Left lung (tissue), 10 donors: Measurements from ENCODE around the gene CFAP210. TPM values are rescaled to one million over a fixed set of nuclear protein-coding genes. Genes with fewer than 3 reads are reported as not detected.
A peak's percentile ranks its signal among the peaks of the same experiment; 100 is the strongest.

Experiments used
- ATAC-seq: fragments of 200-7000 bp; cut with Tn5 transposase; one replicate; pipeline ENCODE4 v1.9.1; 2020; ENCODE audit warnings: moderate library complexity
- DNase-seq, 4 donors: peaks; one replicate each; pipeline ENCODE4 v3.0.0-alpha.2; 2013 to 2020
- H3K27ac ChIP-seq, 2 donors: fragments of 200-600 bp; sonication (generic) in 1 of 2; one replicate each; pipeline versions ENCODE4 v1.5.0 to v1.8.0; 2020 to 2021
- H3K27me3 ChIP-seq, 2 donors: fragments of 200-600 bp; sonication (generic) in 1 of 2; one replicate each; pipeline versions ENCODE4 v1.5.0 to v1.8.0; 2020 to 2021
- H3K36me3 ChIP-seq, 2 donors: fragments of 200-600 bp; sonication (generic) in 1 of 2; one replicate each; pipeline versions ENCODE4 v1.5.0 to v1.8.0; 2020 to 2021
- H3K4me1 ChIP-seq, 2 donors: fragments of 200-600 bp; one replicate each; pipeline ENCODE4 v1.8.0; 2021
- H3K4me3 ChIP-seq, 2 donors: fragments of 200-600 bp; sonication (generic) in 1 of 2; one replicate each; pipeline versions ENCODE4 v1.5.0 to v1.8.0; 2020 to 2021; ENCODE audit warnings: mild to moderate bottlenecking in 1 of 2
- H3K9me3 ChIP-seq, 2 donors: fragments of 200-600 bp; sonication (generic) in 1 of 2; one replicate each; pipeline versions ENCODE4 v1.5.0 to v1.8.0; 2020 to 2021
- intact Hi-C, 2 donors: fragments of 100-400 bp; cut with DNase I; formaldehyde crosslinking; loops; one replicate each; pipeline versions ENCODE4 v1.11.2 to v1.14.2; 2022
- polyA plus RNA-seq, 6 donors: library from polyadenylated mRNA; unstranded; fragments of 120-200 nt; gene quantifications; one replicate each; pipeline ENCODE4 v1.2.1, GENCODE V29; 2013; ENCODE audit not compliant: insufficient read length in 6 of 6
- total RNA-seq, 2 donors: library from RNA; stranded (reverse); fragmentation: NEBNext Ultra II Directional; extraction: Animal tissue kit (Norgen Biotek cat#: 25700); gene quantifications; one replicate each; pipeline ENCODE4 v1.2.1, GENCODE V29; 2021
- TF ChIP-seq, protein P1 (sequence below), 2 donors: fragments of 200-600 bp; sonication (generic) in 1 of 2; IDR thresholded peaks; one replicate each; pipeline versions ENCODE4 v1.5.0 to v1.8.0; 2021; ENCODE audit warnings: antibody characterized with exemption in 2 of 2
- donor health status: DM: no; HTN: yes; CAD: no.
- donor health status: DM: no; HTN: no; CAD: no.

The CFAP210 gene
- total and polyA plus RNA-seq, 8 donors = 0.68 to 4.0 (median 2.2) TPM; not detected in 1

DNA sequence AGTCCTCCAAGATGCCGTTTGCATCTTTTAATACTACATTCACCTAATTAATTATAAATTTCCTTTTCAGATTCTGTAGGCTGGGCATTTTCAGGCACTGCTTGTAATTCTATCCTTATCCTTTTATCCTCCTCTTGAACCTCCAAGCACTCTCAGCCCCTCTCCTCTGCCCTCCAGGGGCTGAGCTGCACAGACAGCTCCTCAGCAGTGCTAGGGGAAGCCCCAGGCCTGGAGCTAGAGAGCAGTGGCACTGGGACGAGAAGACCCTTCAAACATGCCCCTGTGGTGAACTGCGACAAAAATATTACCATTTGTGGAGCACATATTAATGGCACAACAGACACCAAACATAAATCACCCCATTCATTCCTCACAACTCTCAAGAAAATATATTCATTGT lies 32.9 kb downstream of the CFAP210 start:
- Histone ChIP-seq H3K9me3 (no peaks in the 10 kb centered on the region), H3K4me1 (no peaks in the 10 kb centered on the region), H3K36me3 (no peaks in the 10 kb centered on the region), H3K27me3 (no peaks in the 10 kb centered on the region), H3K4me3 (no peak overlapping the region), H3K27ac (no peak overlapping the region)
- DNase-seq = peak in 1 of 4 donors; percentile 27
- ATAC-seq = no peak
- TF ChIP-seq, protein P1, sequence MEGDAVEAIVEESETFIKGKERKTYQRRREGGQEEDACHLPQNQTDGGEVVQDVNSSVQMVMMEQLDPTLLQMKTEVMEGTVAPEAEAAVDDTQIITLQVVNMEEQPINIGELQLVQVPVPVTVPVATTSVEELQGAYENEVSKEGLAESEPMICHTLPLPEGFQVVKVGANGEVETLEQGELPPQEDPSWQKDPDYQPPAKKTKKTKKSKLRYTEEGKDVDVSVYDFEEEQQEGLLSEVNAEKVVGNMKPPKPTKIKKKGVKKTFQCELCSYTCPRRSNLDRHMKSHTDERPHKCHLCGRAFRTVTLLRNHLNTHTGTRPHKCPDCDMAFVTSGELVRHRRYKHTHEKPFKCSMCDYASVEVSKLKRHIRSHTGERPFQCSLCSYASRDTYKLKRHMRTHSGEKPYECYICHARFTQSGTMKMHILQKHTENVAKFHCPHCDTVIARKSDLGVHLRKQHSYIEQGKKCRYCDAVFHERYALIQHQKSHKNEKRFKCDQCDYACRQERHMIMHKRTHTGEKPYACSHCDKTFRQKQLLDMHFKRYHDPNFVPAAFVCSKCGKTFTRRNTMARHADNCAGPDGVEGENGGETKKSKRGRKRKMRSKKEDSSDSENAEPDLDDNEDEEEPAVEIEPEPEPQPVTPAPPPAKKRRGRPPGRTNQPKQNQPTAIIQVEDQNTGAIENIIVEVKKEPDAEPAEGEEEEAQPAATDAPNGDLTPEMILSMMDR (IDR thresholded peaks at IDR 0.05) = no peak
- intact Hi-C loops = no loop called here

DNA sequence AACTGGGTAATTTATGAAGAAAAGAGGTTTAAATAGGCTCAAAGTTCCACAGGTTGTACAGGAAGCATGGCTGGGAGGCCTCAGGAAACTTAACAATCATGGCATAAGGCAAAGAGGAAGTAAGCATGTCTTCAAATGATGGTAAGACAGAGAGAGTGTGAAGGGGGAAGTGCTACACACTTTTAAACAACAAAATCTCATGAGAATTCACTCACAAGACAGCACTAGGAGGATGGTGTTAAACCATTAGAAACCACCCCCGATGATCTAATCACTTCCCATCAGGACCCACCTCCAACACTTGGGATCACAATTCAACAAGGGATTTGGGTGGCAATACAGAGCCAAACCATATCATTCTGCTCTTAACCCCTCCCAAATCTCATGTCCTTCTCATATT lies 34.9 kb downstream of the CFAP210 start:
- Histone ChIP-seq H3K4me3 (no peak overlapping the region), H3K9me3 (no peaks in the 10 kb centered on the region), H3K27ac (no peak overlapping the region), H3K36me3 (no peaks in the 10 kb centered on the region), H3K4me1 (no peaks in the 10 kb centered on the region), H3K27me3 (no peaks in the 10 kb centered on the region)
- intact Hi-C loops = no loop called here
- TF ChIP-seq, protein P1 (IDR thresholded peaks at IDR 0.05) = no peak
- DNase-seq = no peak
- ATAC-seq = no peak

DNA sequence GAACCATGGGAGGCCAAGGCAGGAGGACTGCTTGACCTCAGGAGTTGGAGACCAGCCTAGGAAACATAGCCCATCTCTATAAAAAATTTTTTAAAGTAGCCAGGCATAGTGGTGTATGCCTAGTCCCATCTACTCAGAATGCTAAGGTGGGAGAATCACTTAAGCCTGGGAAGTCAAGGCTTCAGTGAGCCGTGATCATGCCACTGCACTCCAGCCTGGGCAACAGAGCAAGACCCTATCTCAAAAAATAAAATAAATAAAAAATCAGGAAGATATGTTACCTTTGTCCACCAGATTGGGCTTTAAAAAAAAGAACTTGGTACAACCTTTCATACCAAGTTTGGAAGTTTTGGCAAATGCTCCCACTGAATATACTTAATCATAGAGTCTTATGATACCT lies 35.3 kb downstream of the CFAP210 start:
- intact Hi-C loops = no loop called here
- Histone ChIP-seq H3K27me3 (no peaks in the 10 kb centered on the region), H3K36me3 (no peaks in the 10 kb centered on the region), H3K27ac (no peak overlapping the region), H3K9me3 (no peaks in the 10 kb centered on the region), H3K4me3 (no peak overlapping the region), H3K4me1 (no peaks in the 10 kb centered on the region)
- no peak for ATAC-seq
- DNase-seq = no peak
- TF ChIP-seq, protein P1 (IDR thresholded peaks at IDR 0.05) = no peak

DNA sequence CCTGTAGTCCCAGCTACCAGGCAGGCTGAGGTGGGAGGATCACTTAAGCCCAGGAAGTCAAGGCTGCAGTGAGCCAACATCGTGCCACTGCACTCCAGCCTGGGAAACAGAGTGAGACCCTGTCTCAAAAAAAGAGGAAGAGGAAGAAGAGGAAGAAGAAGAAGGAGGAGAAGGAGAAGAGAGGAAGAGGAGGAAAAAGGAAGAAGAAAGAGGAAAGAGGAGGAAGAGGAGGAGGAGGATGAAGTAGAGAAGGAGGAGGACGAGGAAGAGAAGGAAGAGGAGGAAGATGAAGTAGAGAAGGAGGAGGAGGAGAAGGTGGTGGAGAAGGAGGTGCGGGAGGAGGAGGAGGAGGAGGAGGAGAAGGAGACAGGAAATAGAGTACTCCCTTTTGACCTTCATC lies 38.0 kb downstream of the CFAP210 start:
- TF ChIP-seq, protein P1 (IDR thresholded peaks at IDR 0.05) = no peak
- no peaks in the 10 kb centered on the region for H3K9me3 ChIP-seq
- ATAC-seq = no peak
- H3K27me3 ChIP-seq = no peaks in the 10 kb centered on the region
- DNase-seq = no peak
- no peaks in the 10 kb centered on the region for H3K4me1 ChIP-seq
- H3K27ac ChIP-seq = no peak overlapping the region
- H3K36me3 ChIP-seq = no peaks in the 10 kb centered on the region
- H3K4me3 ChIP-seq = no peak overlapping the region
- intact Hi-C loops = no loop called here

DNA sequence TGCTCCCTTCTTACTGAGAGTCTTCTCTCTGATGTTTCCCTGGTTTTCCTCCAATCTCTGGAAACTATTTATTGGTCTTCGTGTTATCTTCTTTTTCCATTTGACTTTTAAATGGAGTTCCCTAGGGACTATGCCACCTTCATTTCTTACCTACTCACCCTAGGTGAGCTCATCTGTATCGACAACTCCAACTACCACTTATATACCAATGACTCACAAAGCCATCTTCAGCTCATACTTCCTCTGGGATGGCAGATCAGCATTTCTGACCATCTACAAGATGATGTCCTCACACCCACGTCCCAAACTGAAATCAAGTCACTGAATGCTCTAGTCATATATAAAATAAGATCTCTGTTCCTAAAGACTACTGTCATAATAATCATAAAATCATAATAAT lies 40.6 kb downstream of the CFAP210 start:
- Histone ChIP-seq H3K27me3 (no peaks in the 10 kb centered on the region), H3K36me3 (no peaks in the 10 kb centered on the region), H3K4me3 (no peak overlapping the region), H3K4me1 (no peaks in the 10 kb centered on the region), H3K27ac (no peak overlapping the region), H3K9me3 (no peaks in the 10 kb centered on the region)
- DNase-seq = no peak
- no peak for ATAC-seq
- TF ChIP-seq, protein P1 (IDR thresholded peaks at IDR 0.05) = no peak
- intact Hi-C loops = no loop called here
